ENCODE data around the gene BAMBI.

The BAMBI gene

GRCh38 chr10:28691187-28691694 is 13.9 kb downstream of the BAMBI start:
- DNase-seq (ENCODE audit: insufficient read length, low spot score), result no peak

GRCh38 chr10:28692050-28692449 is 14.7 kb downstream of the BAMBI start:
- no peak for FAIRE-seq
- TF ChIP-seq POLR2AphosphoS5 (IDR thresholded peaks at IDR 0.05; ENCODE audit: low read depth, low read length) (no peak), TAF1 (IDR thresholded peaks at IDR 0.05; ENCODE audit: low read depth, low read length) (no peak), POU2F2 (IDR thresholded peaks at IDR 0.05; ENCODE audit: low read depth, low read length) (no peak), POLR2A (IDR thresholded peaks at IDR 0.05; ENCODE audit: low read depth, low read length) (no peak), SPI1 (IDR thresholded peaks at IDR 0.05; ENCODE audit: low read depth, low read length) (no peak), PAX5 (IDR thresholded peaks at IDR 0.05; ENCODE audit: insufficient read depth, low read length, severe bottlenecking) (no peak)
- no peak for DNase-seq (ENCODE audit: insufficient read length, low spot score)

More at GRCh38 chr10:28691187-28691694, 13.9 kb downstream of the BAMBI start:
- TF ChIP-seq TAF1 (IDR thresholded peaks at IDR 0.05; ENCODE audit: low read depth, low read length) (no peak), POLR2AphosphoS5 (IDR thresholded peaks at IDR 0.05; ENCODE audit: low read depth, low read length) (no peak), SPI1 (IDR thresholded peaks at IDR 0.05; ENCODE audit: low read depth, low read length) (no peak), PAX5 (IDR thresholded peaks at IDR 0.05; ENCODE audit: insufficient read depth, low read length, severe bottlenecking) (no peak)
- FAIRE-seq, result no peak

- DNase-seq (ENCODE audit: insufficient read length, low spot score) (no peak), FAIRE-seq (no peak)
- TF ChIP-seq POLR2A (IDR thresholded peaks at IDR 0.05; ENCODE audit: low read depth, low read length) (no peak), POLR2AphosphoS5 (IDR thresholded peaks at IDR 0.05; ENCODE audit: low read depth, low read length) (no peak), POU2F2 (IDR thresholded peaks at IDR 0.05; ENCODE audit: low read depth, low read length) (no peak), PAX5 (IDR thresholded peaks at IDR 0.05; ENCODE audit: insufficient read depth, low read length, severe bottlenecking) (no peak), TAF1 (IDR thresholded peaks at IDR 0.05; ENCODE audit: low read depth, low read length) (no peak), SPI1 (IDR thresholded peaks at IDR 0.05; ENCODE audit: low read depth, low read length) (no peak)
Measured at GRCh38 chr10:28694530-28694929, 17.2 kb downstream of the BAMBI start.

GRCh38 chr10:28698075-28698474 is 20.8 kb downstream of the BAMBI start:
- no peak for TF ChIP-seq PAX5 (IDR thresholded peaks at IDR 0.05; ENCODE audit: insufficient read depth, low read length, severe bottlenecking)
- no peak for TF ChIP-seq SPI1 (IDR thresholded peaks at IDR 0.05; ENCODE audit: low read depth, low read length)
- TF ChIP-seq POLR2A (IDR thresholded peaks at IDR 0.05; ENCODE audit: low read depth, low read length), result no peak
- TF ChIP-seq POU2F2 (IDR thresholded peaks at IDR 0.05; ENCODE audit: low read depth, low read length), result no peak
- no peak for TF ChIP-seq POLR2AphosphoS5 (IDR thresholded peaks at IDR 0.05; ENCODE audit: low read depth, low read length)
- no peak for TF ChIP-seq TAF1 (IDR thresholded peaks at IDR 0.05; ENCODE audit: low read depth, low read length)
- no peak for DNase-seq (ENCODE audit: insufficient read length, low spot score)
- no peak for FAIRE-seq

GRCh38 chr10:28704464-28705161 is 27.3 kb downstream of the BAMBI start:
- FAIRE-seq, result no peak
- DNase-seq (ENCODE audit: insufficient read length, low spot score), result no peak
- TF ChIP-seq POU2F2 (IDR thresholded peaks at IDR 0.05; ENCODE audit: low read depth, low read length), result no peak
- TF ChIP-seq POLR2AphosphoS5 (IDR thresholded peaks at IDR 0.05; ENCODE audit: low read depth, low read length), result no peak
- no peak for TF ChIP-seq PAX5 (IDR thresholded peaks at IDR 0.05; ENCODE audit: insufficient read depth, low read length, severe bottlenecking)
- TF ChIP-seq POLR2A (IDR thresholded peaks at IDR 0.05; ENCODE audit: low read depth, low read length), result no peak
- TF ChIP-seq TAF1 (IDR thresholded peaks at IDR 0.05; ENCODE audit: low read depth, low read length), result no peak
- TF ChIP-seq SPI1 (IDR thresholded peaks at IDR 0.05; ENCODE audit: low read depth, low read length), result no peak

GRCh38 chr10:28705472-28705871 is 28.2 kb downstream of the BAMBI start:
- FAIRE-seq, result no peak
- no peak for DNase-seq (ENCODE audit: insufficient read length, low spot score)
- no peak for TF ChIP-seq SPI1 (IDR thresholded peaks at IDR 0.05; ENCODE audit: low read depth, low read length)
- no peak for TF ChIP-seq POU2F2 (IDR thresholded peaks at IDR 0.05; ENCODE audit: low read depth, low read length)
- no peak for TF ChIP-seq PAX5 (IDR thresholded peaks at IDR 0.05; ENCODE audit: insufficient read depth, low read length, severe bottlenecking)
- TF ChIP-seq TAF1 (IDR thresholded peaks at IDR 0.05; ENCODE audit: low read depth, low read length), result no peak
- no peak for TF ChIP-seq POLR2AphosphoS5 (IDR thresholded peaks at IDR 0.05; ENCODE audit: low read depth, low read length)
- TF ChIP-seq POLR2A (IDR thresholded peaks at IDR 0.05; ENCODE audit: low read depth, low read length), result no peak

GRCh38 chr10:28709001-28709710 is 31.8 kb downstream of the BAMBI start:
- DNase-seq (ENCODE audit: insufficient read length, low spot score), result no peak
- FAIRE-seq, result no peak
- no peak for TF ChIP-seq POU2F2 (IDR thresholded peaks at IDR 0.05; ENCODE audit: low read depth, low read length)
- no peak for TF ChIP-seq TAF1 (IDR thresholded peaks at IDR 0.05; ENCODE audit: low read depth, low read length)

GRCh38 chr10:28710202-28710886 is 33.0 kb downstream of the BAMBI start:
- no peak for FAIRE-seq
- TF ChIP-seq POU2F2 (IDR thresholded peaks at IDR 0.05; ENCODE audit: low read depth, low read length) (no peak), POLR2AphosphoS5 (IDR thresholded peaks at IDR 0.05; ENCODE audit: low read depth, low read length) (no peak), PAX5 (IDR thresholded peaks at IDR 0.05; ENCODE audit: insufficient read depth, low read length, severe bottlenecking) (no peak), POLR2A (IDR thresholded peaks at IDR 0.05; ENCODE audit: low read depth, low read length) (no peak), SPI1 (IDR thresholded peaks at IDR 0.05; ENCODE audit: low read depth, low read length) (no peak), TAF1 (IDR thresholded peaks at IDR 0.05; ENCODE audit: low read depth, low read length) (no peak)
- DNase-seq (ENCODE audit: insufficient read length, low spot score), result no peak

GRCh38 chr10:28711041-28711440 is 33.7 kb downstream of the BAMBI start:
- no peak for DNase-seq (ENCODE audit: insufficient read length, low spot score)
- TF ChIP-seq PAX5 (IDR thresholded peaks at IDR 0.05; ENCODE audit: insufficient read depth, low read length, severe bottlenecking) (no peak), SPI1 (IDR thresholded peaks at IDR 0.05; ENCODE audit: low read depth, low read length) (no peak), POU2F2 (IDR thresholded peaks at IDR 0.05; ENCODE audit: low read depth, low read length) (no peak), POLR2AphosphoS5 (IDR thresholded peaks at IDR 0.05; ENCODE audit: low read depth, low read length) (no peak), POLR2A (IDR thresholded peaks at IDR 0.05; ENCODE audit: low read depth, low read length) (no peak), TAF1 (IDR thresholded peaks at IDR 0.05; ENCODE audit: low read depth, low read length) (no peak)
- no peak for FAIRE-seq
